Measurements from ENCODE around the gene IGSF3.

The IGSF3 gene

DNA sequence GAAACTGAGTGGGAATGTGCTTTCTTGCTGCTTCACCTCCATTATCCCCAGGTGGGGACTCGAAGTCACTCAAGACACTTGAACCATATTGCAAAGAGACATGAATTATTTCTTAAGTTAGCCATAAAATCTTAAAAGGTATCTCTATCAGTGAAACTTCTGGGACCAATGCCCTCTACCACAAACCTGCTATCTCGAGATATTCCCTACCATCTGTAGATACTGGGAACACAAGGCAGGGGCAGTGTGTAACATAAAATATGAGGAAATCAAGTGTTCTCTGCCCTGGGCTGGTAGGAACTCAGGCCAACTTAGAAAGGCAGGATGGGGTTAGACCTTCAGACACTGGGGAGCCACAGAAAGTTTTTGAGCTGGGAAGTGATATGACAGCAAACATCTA, 95.4 kb downstream of the IGSF3 start:
- H3K27ac ChIP-seq (replicated peaks) = no peak overlapping the region

DNA sequence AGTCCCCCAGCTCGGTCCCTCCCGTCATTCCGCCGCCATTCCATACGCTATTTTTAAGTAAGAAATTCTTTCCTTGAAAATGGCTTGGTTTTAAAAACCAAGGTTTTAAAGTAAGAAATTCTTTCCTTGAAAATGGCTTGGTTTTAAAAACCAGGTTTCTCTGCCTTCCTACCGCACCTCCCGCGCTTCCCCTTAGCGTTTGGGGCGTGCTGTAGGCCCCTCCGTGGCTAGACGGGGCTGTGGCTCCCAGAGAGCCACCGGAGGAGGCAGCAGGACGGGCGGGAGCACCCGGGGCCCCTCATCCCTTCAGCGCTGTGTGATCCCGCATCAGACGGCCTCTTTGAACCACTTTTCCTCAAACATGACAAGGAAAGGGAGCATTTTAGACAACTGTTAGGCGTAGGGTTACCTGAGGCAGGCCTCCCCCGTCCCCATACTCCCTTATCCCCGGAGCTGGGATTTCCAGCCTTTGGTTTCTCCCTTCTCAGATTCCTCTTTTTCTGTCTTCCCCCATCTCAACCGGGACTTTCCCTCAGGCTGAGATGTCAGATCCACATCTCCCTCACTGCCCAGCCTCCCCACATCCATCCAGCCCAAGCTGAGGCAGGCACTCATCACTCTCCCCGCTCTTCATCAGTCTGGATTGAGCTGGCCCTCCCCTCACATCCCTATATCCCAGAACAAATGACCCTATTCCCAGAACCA, 96.2 kb downstream of the IGSF3 start:
- TF ChIP-seq, protein P1, sequence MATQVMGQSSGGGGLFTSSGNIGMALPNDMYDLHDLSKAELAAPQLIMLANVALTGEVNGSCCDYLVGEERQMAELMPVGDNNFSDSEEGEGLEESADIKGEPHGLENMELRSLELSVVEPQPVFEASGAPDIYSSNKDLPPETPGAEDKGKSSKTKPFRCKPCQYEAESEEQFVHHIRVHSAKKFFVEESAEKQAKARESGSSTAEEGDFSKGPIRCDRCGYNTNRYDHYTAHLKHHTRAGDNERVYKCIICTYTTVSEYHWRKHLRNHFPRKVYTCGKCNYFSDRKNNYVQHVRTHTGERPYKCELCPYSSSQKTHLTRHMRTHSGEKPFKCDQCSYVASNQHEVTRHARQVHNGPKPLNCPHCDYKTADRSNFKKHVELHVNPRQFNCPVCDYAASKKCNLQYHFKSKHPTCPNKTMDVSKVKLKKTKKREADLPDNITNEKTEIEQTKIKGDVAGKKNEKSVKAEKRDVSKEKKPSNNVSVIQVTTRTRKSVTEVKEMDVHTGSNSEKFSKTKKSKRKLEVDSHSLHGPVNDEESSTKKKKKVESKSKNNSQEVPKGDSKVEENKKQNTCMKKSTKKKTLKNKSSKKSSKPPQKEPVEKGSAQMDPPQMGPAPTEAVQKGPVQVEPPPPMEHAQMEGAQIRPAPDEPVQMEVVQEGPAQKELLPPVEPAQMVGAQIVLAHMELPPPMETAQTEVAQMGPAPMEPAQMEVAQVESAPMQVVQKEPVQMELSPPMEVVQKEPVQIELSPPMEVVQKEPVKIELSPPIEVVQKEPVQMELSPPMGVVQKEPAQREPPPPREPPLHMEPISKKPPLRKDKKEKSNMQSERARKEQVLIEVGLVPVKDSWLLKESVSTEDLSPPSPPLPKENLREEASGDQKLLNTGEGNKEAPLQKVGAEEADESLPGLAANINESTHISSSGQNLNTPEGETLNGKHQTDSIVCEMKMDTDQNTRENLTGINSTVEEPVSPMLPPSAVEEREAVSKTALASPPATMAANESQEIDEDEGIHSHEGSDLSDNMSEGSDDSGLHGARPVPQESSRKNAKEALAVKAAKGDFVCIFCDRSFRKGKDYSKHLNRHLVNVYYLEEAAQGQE (IDR thresholded peaks at IDR 0.05; ENCODE audit: insufficient replicate concordance, low read depth) = no peak
- DNase-seq (ENCODE audit: low read depth in 1 of 2, low spot score in 1 of 2) = no peak
- Histone ChIP-seq H3K27me3 (ENCODE audit: insufficient read depth, poor library complexity, severe bottlenecking) (no peaks in the 10 kb centered on the region), H3K27ac (replicated peaks) (peak overlapping the region; percentile 91), H3K4me3 (replicated peaks; ENCODE audit: insufficient read depth, low read length) (peak overlapping the region; percentile 80)

More for the DNA sequence above, 95.4 kb downstream of the IGSF3 start:
- TF ChIP-seq, protein P2, sequence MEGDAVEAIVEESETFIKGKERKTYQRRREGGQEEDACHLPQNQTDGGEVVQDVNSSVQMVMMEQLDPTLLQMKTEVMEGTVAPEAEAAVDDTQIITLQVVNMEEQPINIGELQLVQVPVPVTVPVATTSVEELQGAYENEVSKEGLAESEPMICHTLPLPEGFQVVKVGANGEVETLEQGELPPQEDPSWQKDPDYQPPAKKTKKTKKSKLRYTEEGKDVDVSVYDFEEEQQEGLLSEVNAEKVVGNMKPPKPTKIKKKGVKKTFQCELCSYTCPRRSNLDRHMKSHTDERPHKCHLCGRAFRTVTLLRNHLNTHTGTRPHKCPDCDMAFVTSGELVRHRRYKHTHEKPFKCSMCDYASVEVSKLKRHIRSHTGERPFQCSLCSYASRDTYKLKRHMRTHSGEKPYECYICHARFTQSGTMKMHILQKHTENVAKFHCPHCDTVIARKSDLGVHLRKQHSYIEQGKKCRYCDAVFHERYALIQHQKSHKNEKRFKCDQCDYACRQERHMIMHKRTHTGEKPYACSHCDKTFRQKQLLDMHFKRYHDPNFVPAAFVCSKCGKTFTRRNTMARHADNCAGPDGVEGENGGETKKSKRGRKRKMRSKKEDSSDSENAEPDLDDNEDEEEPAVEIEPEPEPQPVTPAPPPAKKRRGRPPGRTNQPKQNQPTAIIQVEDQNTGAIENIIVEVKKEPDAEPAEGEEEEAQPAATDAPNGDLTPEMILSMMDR (IDR thresholded peaks at IDR 0.05; ENCODE audit: insufficient read depth, low read length) = no peak
- no peak for TF ChIP-seq POLR2AphosphoS5 (IDR thresholded peaks at IDR 0.05; ENCODE audit: low read depth)
- no peak for TF ChIP-seq SPI1 (IDR thresholded peaks at IDR 0.05; ENCODE audit: borderline replicate concordance, low read depth)
- TF ChIP-seq GABPA (IDR thresholded peaks at IDR 0.05; ENCODE audit: low read depth) = no peak
- TF ChIP-seq, protein P1 (IDR thresholded peaks at IDR 0.05; ENCODE audit: insufficient replicate concordance, low read depth) = no peak
- Histone ChIP-seq H3K27me3 (ENCODE audit: insufficient read depth, poor library complexity, severe bottlenecking) (no peaks in the 10 kb centered on the region), H3K4me3 (replicated peaks; ENCODE audit: insufficient read depth, low read length) (no peak overlapping the region)
- no peak for DNase-seq (ENCODE audit: low read depth in 1 of 2, low spot score in 1 of 2)

DNA sequence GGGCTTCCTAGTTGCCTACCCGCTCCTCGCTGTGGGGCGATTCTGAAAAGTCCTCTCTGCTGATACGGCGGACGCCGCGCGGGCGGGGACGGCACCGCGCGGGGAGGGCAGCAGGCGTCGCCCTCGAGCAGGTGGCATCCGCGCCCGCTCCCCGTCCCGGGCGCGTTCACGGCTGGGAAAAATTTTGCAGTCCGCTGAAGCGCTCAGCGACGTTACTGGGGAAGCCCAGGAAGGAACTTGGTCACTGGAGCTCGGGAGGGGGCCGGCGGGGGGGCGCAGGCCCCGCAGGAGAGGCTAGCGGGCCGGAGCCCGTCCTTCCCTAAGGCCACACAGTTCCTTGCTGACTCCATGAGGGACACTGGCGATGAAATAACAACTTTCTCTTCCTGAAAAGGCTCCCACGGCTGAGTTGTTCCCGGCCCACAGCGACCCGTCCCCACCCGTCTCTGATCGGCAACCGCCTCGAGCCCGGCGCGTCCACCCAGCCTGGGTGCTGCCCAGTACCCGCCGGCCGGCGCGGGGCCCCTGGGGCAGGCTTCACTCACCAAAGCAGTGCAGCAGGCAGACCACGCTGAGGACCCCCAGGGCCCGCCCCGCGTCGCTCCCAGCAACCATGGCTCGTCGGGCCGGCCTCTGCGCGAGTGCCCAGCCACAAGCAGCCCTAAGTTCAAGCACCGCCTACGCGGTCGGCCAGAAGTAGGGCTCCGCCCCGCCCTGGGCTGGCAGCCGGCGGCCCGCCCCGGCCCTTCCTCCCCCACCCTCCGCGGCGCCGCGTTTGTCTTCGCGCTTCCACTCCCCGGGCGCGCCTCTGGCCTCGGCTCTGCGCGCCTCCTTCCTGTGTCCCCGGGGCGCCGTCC, 96.9 kb downstream of the IGSF3 start, which contains the start of gene CD58:
TSS of gene CD58 (minus strand) at position 669 of the 857 bp plus-strand sequence. CDS start at position 615, 54 bp downstream.
- Histone ChIP-seq H3K27me3 (ENCODE audit: insufficient read depth, poor library complexity, severe bottlenecking) (no peaks in the 10 kb centered on the region), H3K27ac (replicated peaks) (peak within 1 kb of the TSS; percentile 91), H3K4me3 (replicated peaks; ENCODE audit: insufficient read depth, low read length) (peak within 1 kb of the TSS; percentile 80)
- TF ChIP-seq GABPA (IDR thresholded peaks at IDR 0.05; ENCODE audit: low read depth) = peak; percentile 27; the same call in 1 of the 2 replicates
- TF ChIP-seq, protein P2 (IDR thresholded peaks at IDR 0.05; ENCODE audit: insufficient read depth, low read length) = peak; percentile 69
- TF ChIP-seq, protein P1 (IDR thresholded peaks at IDR 0.05; ENCODE audit: insufficient replicate concordance, low read depth) = no peak
- peak; percentile 59 for TF ChIP-seq POLR2AphosphoS5 (IDR thresholded peaks at IDR 0.05; ENCODE audit: low read depth)
- TF ChIP-seq SPI1 (IDR thresholded peaks at IDR 0.05; ENCODE audit: borderline replicate concordance, low read depth) = peak; percentile 60
- peak; percentile 66 to 87 for DNase-seq (ENCODE audit: low read depth in 1 of 2, low spot score in 1 of 2)
